C4-2B (cell line): Measurements from ENCODE around the gene PPARD.

Experiments
- H3K27ac ChIP-seq: fragments of 450-650 bp; 2 replicates; pipeline ENCODE4 v1.5.1; 2017
- ZFX ChIP-seq: fragments of 450-650 bp; IDR thresholded peaks from 2 replicates; pipeline ENCODE4 v1.6.1; 2017
- TF ChIP-seq, protein P1 (sequence below): fragments of 450-650 bp; conservative IDR thresholded peaks from 2 replicates; pipeline ENCODE4 v1.5.1; 2017; ENCODE audit warnings: mild to moderate bottlenecking

Gene PPARD

DNA sequence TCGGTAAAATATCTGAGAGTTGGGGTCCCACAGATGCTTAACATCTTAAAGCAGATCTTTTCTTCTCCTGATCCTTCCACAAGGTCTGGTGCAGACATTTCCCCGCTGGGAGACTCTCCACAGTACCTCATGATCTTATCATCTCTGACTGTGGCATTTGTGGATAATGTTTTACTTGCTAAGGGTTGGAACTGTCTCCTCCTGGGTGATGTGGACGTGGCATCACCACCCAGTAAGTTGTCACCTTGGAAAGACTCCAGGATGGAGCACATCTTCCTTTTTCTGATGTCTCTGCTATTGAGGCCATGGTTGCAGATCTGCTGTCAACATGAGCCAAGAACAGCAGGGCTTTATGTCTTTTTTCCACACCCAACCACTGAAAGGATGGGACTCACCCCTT is 67.8 kb downstream of the PPARD start:
- no peak overlapping the region for H3K27ac ChIP-seq
- no peak for TF ChIP-seq ZFX
- TF ChIP-seq, protein P1, sequence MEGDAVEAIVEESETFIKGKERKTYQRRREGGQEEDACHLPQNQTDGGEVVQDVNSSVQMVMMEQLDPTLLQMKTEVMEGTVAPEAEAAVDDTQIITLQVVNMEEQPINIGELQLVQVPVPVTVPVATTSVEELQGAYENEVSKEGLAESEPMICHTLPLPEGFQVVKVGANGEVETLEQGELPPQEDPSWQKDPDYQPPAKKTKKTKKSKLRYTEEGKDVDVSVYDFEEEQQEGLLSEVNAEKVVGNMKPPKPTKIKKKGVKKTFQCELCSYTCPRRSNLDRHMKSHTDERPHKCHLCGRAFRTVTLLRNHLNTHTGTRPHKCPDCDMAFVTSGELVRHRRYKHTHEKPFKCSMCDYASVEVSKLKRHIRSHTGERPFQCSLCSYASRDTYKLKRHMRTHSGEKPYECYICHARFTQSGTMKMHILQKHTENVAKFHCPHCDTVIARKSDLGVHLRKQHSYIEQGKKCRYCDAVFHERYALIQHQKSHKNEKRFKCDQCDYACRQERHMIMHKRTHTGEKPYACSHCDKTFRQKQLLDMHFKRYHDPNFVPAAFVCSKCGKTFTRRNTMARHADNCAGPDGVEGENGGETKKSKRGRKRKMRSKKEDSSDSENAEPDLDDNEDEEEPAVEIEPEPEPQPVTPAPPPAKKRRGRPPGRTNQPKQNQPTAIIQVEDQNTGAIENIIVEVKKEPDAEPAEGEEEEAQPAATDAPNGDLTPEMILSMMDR = no peak

GRCh38 chr6:35411066-35411465 is 68.7 kb downstream of the PPARD start:
- no peak overlapping the region for H3K27ac ChIP-seq
- no peak for TF ChIP-seq ZFX
- TF ChIP-seq, protein P1 = no peak

DNA sequence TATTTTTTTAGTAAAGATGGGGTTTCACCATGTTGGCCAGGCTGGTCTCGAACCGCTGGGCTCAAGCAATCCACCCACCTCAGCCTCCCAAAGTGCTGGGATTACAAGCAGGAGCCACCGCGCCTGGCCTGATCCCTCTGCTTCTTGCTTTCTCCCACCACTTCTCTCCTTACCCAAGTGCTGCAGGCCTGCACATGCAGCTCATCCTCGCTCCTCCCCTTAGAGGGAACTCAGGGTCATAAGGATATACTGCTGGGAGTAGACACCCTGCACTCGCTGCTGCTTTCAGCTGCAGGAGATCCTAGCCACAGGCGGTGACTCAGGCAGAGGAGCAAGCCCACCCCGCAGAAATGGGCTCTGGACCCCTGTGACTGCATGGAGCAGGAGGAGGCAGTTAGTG is 69.7 kb downstream of the PPARD start:
- TF ChIP-seq, protein P1 = no peak
- no peak for TF ChIP-seq ZFX
- no peak overlapping the region for H3K27ac ChIP-seq

DNA sequence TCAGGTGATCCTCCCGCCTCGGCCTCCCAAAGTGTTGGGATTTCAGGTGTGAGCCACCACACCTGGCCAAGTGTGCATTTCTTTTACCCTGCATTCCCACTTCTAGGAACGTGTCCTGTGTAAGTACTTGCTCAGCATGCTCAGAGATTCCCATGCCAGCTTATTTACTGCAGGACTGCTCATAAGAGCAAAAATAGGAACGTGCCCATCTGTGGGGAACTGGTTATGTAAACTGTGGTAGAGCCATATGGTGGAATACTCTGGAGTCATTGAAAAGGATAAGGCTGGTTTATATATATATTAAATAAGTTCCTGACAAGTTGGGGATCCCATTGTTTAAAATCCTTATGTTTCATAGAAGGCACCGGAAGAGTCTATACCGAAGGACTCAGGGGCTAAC is 71.6 kb downstream of the PPARD start:
- H3K27ac ChIP-seq = no peak overlapping the region
- no peak for TF ChIP-seq ZFX
- TF ChIP-seq, protein P1 = no peak

DNA sequence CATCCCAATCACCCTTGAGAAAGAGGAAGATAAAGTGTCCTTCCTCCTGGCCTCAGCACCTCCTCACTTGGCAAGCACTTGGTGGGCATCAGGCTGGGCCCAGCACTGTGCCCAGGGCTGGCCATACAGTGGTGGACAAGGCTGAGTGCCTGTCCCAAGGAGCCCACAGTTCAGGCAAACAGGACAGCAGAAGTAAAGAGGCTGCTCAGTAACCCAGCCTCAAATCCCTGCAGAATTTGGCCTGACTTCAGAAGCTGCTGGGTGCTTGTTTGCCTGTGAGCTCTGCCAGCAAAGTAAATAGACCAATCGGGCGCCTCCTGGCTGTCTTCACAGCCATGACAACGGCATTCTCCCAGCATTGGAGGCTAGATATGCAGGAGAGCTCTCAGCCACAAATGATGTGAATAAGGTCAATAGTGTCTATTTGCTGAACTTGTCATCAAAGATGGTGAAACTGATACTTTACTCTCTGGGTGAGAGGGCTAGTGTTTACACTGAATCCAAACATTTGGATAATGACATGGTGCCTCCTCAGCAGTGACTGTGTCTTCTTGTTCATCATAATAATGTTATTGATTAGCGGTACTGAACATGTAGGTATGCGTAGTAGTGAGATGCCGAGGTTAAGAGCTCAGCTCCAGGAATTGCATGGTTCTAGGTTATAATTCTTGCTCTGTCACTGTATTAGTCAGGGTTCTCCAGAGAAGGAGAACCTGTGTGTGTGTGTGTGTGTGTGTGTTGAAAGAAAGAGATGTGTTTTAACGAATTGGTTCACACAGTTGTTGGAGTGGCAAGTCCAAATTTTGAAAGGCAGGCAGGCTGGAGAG is 72.9 kb downstream of the PPARD start:
- peak overlapping the region; percentile 35 for H3K27ac ChIP-seq
- TF ChIP-seq ZFX = no peak
- TF ChIP-seq, protein P1 = peak; percentile 81

- TF ChIP-seq ZFX = no peak
- no peak overlapping the region for H3K27ac ChIP-seq
Measured at GRCh38 chr6:35417979-35418661, 75.8 kb downstream of the PPARD start.

GRCh38 chr6:35419417-35419816 is 77.1 kb downstream of the PPARD start:
- no peak for TF ChIP-seq ZFX
- no peak overlapping the region for H3K27ac ChIP-seq

GRCh38 chr6:35419961-35420360 is 77.6 kb downstream of the PPARD start:
- no peak overlapping the region for H3K27ac ChIP-seq
- TF ChIP-seq, protein P1 = no peak
- TF ChIP-seq ZFX = no peak
